GM19468 (cell line): ENCODE measurements around the gene NCOA1.
A peak's percentile ranks its signal among the peaks of the same experiment; 100 is the strongest.
"Not testable (repeated sequence)": the region's sequence is repeated elsewhere in the genome, so short reads cannot be mapped to it uniquely, and the experiment has no call there.

Experiments used
- ATAC-seq: cut with Tn5 transposase; IDR thresholded peaks from one replicate; pipeline ENCODE4 v1.9.1; 2021; ENCODE audit warnings: mild to moderate bottlenecking, moderate library complexity, moderate number of reproducible peaks; ENCODE audit not compliant: unreplicated experiment; ENCODE audit errors: extremely low read depth

NCOA1 gene

DNA sequence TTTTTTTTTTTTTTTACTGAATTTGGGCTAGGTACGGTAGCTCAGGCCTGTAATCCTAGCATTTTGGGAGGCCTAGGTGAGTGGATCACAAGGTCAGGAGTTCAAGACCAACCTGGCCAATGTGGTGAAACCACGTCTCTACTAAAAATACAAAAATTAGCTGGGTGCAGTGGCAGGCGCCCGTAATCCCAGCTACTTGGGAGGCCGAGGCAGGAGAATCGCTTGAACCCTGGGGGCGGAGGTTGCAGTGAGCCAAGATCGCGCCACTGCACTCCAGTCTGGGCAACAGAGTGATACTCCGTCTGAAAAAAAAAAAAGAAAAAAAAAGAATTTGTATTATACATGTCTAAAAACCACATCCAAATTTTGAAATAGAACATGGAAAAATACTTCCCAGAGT is 78.5 kb downstream of the NCOA1 start:
- ATAC-seq: not testable (repeated sequence)

DNA sequence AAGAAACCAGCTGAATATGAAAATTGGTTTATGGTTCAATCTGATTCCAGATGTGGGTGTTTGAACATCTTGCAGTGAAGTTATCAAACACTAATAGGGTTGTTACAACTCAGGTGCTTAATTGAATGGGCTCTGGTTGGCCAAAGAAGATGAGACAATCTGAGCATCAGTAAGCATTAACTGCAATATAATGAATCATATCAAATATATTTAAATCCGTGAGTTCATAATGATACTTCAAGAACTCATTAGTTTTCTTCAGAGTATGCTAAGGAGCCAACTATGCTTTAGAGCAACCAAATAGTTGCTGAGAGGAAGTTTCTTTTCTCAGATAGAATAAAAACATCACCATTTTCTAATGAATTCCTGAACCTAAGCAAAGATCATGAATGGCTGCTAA is 79.2 kb downstream of the NCOA1 start:
- ATAC-seq: no peak

DNA sequence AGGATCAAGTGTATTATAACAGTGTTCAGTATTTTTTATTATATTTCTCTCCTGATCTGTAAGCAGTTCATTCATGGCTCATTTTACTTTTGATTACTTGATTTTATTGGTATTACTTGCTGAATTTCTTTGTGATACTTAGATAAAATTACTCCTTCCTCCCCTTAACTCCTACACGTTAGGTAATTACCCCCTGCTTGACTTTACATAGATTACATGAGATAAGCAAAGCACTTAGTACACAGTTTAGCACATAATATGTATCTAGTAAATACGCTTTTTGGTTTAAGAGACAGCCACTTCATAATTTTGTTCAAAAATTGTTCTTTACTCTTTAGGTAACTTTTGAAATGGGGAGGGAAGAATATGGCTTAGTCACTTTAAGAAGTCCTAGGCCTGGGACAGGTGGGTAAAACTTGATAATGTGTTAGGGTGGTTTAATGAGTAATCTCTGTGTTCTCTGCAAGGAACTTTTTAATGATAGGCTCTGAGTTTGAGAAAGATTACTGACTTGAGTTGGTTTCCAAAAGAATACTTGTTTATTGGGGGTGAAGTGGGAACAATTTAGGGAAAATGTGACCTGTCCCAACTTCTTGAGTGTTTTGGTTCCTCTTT is 80.9 kb downstream of the NCOA1 start:
- no peak for ATAC-seq

DNA sequence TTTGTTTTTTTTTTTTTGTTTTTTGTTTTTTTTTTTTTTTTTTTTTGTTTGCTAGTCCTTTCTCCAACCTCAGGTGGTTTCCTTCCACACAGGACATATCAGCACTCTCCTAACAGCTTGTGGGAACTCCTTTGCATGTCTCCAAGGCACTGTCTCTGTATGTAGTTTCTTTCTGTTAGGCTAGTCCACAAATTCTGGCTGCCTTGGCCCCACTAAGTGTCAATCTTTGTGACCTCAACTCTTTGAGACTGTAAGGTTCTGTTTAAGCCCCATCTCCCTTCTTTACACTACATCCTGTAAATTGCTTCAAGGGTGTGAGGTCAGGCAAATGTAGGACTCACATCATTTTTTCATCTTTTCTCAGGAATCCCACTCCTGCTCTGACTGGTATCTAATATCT is 85.1 kb downstream of the NCOA1 start:
- ATAC-seq: no peak

DNA sequence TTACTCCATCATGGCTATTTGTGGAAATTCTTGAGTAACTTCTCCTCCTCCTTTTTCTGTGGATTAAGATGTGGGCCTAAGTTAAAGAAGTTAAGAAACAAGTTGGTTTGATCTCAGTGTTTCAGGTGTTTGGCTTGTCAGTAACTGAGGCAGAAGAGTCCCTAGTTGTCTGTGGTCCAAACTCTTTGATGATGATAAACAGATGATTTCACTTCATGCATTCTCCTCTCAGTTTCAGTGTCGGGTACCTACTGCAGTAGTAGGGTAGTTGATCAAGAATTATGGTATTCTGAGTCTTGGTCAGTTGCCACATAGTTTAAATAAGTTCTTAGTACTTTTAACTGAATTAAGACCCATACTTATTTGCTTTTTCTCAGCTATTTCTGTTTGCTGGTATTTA is 85.6 kb downstream of the NCOA1 start:
- no peak for ATAC-seq

DNA sequence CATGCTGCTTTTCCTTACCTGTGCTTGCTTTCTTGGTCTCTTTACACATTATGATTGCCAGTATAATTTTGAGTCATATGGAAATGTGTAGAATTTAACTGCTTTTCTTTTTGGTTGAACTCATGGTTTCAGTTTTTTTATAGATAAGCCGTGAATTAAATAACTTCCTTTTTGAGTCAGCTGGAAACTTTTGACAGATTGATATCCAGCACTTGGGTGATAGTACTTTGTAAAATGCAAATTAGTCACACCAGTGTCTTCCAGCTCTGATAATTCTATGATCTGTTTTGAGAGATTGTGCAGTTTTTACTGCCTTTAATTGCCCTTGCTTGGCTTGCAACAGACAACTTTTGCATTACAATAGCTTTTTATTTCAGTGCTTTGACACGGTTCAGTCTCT is 86.4 kb downstream of the NCOA1 start:
- peak; percentile 57 for ATAC-seq

DNA sequence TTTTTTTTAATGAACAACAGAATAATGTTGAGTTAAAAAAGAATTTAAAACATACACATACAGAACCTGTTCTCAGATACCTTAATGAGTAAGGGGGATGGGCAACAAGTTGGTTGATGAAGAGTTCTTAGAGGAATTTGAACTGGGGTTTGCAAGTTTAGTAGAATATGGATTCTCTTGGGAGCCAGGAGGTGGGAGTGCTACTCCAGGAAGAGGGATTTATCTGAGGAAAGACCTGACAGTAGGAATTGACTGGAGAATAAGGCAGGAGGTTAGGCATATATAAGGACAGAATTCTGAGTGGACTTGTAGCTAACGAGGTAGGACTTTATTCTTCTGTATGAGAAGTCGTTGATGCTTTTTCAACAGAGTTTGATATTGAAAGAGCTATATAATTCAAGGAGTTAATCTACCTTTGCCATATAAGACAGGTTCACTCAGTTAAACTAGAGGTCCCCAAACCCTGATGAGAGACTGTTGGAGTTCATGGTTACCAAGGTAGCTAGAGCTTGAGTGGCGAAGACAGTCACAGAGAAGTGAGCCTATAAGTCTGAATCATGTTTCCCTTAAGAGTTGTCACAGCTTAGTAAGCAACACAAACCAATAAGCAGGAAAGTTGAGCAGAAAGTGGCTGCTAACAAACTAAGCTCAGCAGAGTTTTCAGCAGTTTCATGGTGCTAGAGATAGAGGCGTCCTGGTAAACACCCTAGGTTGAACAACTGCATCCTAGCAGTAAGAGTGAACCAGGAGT is 88.2 kb downstream of the NCOA1 start:
- no peak for ATAC-seq

DNA sequence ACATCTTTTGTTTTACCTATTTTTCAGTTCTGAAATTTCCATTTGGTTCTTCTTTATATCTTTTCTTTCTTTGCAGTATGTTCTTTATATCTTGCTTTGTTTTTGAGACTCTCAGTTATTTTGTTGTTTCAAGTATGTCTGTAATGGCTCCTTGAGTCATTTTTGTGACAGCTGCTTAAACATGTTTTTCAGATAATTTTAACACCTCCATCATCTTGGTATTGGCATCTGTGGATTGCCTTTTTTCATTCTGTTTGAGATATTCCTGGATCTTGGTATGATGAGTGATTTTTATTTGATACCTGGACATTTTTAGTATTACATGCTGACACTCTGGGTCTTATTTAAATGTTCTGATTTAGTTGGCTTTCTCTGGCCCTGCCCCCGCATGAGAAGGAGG is 89.5 kb downstream of the NCOA1 start:
- ATAC-seq: no peak

DNA sequence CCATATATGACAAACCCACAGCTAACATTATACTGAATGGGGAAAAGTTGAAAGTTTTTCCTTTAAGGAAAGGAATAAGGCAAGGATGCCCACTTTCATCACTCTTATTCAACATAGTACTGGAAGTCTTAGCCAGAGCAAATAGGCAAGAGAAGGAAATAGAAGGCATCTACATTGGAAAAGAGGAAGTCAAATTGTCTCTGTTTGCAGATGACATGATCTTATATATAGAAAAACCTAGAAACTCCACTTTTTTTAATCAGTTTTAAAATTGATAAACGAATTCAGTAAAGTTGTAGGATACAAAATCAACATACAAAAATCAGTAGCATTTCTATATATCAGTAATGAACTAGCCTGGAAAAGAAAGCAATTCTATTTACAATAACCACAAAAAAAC is 90.9 kb downstream of the NCOA1 start:
- ATAC-seq: not testable (repeated sequence)

DNA sequence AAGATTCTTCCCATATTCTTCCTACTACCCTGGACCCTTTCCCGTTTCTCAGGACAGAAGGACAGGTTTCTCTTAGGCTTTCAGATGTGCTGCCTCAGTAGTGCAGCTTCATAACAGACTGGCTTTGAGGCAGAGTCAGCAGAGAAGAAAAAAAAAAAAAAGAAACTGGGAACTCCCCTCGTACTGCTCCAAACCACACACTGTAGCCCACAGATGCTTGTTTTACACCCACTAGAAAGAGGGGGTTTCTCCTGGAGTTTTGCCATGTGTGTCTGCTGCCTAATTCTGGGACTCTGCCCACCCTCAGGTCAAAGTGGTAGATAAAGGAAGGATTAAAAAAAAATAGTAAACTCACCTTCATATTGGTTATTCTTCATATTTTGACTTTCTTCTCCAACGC is 95.9 kb downstream of the NCOA1 start:
- no peak for ATAC-seq

DNA sequence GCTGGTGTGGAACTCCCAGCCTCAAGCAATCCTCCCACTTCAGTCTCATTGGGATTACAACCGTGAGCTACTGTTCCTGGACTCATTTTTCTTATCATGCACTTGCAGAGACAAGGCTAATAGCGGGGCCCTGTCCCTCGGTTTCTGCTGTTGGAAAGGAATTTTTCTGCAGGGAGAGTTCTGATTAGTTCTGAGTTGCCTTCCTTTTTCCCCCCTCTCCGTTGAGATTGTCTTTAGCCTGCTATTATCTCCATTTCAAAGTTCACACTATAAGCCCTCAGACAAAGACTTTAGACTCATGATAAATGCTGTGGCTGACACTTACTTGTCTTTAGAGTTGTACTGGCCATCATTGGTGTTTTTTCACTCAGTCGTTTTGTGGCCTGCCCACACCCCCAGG is 97.2 kb downstream of the NCOA1 start:
- ATAC-seq: no peak

DNA sequence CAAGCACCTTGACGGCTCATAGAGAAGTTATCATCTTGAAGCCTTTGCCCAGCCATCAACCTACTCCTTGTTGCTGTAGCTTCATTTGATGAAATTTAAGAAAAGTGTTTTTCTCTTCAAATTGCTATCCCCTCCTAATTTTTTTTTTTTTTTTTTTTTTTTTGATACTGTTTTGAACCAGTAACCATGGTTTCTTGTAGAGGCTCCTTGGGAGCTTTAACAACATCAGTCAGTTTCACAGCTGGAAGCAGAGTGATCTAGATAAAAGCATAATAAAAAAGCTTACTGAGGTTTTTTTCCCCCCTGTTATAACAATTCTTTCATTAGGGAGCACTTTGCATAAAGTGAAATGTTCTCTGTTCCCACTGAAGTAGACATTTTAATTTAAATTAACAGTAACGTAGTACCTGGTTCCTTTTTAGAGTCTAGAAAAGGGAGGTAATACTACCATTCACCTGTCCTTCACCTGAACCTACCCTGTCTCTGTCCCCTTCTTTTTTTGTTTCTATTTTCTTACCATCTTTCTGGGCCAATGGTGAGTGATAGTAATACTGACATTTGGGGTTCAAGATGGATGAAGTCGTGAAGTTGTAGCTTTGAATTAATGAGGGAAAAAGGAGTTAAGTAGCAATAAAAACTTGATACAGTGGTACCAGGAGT is 101.5 kb downstream of the NCOA1 start:
- ATAC-seq: no peak

DNA sequence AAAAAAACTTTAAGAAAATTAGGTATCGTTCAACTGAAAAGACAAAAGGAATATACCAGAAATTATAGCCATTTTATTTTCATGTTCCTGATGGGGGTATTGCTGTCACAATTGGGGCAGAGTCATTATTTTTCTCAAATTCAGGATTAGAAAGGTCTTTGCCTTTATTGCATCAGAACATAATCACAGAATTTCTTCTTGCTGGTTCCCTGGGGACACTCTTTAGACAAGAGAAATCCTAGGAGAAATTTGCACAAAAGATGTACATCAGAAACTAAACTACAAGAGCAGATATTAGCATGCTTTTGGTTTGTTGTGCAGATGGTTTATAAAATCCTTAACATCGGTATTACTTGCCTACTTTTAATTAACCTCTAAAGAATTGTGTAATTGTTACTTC is 103.2 kb downstream of the NCOA1 start:
- ATAC-seq: no peak

DNA sequence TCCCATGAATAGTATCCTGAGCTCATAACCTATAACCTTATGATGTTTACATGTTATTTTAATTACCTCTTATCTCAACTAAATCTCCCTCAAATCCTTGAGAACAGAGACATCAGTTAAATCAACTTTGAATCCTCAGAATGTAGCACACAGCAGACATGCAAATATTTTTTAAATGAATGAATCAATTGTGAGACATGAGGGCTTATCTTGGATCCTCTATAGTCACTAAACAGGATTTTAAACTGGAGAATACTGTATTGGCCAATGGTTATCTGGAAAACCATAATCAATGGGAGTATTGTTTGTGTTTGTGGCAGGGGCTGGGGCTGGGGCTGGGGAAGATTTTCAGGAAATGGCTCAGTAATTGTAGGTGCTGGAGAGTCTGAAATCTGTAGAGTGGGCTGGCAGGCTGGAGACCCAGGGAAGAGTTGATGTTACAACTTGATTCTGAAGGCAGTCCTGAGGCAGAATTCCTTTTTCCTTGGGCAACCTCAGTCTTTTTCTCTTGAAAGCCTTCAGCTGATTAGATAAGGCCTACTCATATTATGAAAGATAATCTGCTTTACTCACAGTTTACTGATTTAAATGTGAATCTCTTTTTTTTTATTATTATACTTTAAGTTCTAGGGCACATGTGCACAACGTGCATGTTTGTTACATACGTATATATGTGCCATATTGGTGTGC is 106.3 kb downstream of the NCOA1 start:
- no peak for ATAC-seq

DNA sequence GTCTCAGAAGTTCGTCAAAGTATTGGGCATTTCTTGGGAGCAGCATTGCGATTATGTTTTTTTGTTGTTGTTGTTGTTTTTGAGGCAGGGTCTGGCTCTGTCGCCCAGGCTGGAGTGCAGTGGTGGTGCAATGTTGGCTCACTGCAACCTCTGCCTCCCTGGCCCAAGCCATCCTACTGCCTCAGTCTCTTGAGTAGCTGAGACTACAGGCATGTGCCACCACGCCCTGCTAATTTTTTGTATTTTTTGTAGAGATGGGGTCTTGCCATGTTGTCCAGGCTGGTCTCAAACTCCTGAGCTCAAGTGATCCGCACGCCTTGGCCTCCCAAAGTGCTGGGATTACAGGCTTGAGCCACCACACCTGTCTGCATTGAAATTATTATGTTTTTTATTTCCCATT is 109.1 kb downstream of the NCOA1 start:
- not testable (repeated sequence) for ATAC-seq

DNA sequence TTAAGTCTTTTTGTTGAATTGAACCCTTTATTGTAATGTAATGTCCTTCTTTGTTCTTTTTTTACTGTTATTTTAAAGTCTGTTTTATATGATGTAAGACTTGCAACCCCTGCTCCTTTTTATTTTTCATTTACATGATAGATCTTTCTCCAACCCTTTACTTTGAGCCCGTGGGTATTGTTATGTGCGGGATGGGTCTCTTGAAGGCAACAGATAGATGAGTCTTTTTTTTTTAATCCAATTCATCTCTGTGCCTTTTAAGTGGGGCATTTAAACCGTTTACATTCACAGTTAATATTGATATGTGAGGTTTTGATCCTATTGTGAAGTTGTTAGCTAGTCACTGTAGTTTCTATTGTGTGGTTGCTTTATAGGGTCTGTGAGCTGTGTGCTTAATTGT is 120.6 kb downstream of the NCOA1 start:
- no peak for ATAC-seq

DNA sequence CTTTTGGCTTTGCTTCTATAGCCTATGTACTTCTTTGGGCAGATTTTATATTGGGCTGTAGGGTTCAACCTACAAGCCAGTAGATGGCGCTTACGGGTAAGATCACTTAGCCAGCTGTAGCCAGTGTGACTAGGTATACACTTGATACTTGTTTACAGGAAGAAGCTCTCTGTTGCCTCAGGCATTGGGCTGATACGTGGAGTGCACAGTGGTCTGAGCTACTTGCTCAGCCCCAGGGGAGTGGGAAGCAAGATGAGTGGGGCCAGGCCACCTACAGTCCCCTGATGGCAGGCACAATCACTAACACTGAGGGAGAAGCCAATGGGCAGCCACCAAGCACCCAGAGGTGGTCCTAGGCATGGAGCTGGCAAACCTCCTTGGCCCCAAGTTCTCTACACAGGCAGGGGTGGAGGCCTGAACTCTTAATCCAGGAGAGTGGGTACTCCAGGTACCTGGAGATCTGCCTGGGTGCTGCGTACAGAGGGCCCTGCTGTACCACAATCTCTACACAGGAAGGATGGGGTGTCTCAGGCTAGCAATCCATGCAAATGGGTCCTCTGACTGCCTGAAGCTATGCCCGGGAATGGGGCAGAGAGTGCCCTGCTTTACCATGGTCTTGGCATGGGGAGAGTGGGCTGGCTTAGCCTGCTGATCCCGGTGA is 122.2 kb downstream of the NCOA1 start:
- no peak for ATAC-seq

DNA sequence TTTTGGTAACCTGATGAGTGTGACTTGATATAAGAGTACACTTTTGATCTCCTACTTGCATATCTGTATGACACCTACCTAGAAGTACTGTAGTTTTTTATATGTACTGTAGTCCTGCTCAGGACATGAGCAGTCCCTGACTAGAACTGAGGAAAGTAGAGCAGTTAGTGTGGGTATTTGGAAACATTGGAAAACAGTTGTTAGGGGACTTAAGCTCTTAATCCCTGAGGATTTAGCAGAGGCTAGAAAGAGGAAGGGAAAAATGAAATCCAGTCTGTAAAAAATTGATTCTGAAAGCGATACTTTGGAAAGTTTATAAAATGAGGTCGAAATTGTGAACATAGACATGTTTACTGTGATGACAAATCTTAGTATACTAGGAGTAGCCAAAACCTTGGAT is 125.6 kb downstream of the NCOA1 start:
- ATAC-seq: no peak

DNA sequence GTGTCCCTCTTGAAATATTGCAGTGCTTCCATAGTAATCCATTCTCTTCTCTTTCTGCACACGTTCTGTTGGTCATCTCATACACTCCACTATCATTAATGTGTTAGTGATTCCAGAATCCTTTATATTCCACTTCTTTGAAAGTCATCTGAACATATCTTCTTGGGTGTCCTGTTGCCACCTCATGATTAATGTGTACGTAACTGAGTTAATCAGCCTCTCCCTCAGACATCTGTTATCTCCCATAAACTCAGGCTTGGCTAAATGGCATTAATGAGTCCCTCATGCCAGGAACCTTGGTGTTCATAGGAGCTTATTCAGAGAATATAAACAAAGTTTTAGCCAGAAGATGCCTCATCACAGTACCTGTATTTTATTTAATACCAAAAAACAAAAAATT is 126.4 kb downstream of the NCOA1 start:
- ATAC-seq: no peak

DNA sequence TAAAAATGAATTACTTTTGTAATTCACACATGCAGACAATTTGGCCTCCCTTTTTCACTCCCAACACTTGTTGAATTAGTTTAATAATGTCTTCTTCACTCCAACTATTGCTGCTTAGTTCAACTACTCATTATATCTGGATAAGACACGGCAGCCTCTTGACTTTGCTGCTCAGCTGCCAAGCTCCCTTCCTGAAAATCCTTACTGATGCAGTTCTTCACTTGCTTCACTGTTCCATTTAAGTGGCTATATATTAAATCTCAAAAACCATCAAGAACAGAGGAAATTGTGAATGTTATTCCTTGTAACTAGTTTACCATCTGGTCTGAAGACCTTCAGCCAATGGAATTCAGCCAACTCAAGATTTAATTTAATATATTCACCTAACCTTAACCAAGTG is 127.1 kb downstream of the NCOA1 start:
- ATAC-seq: no peak

DNA sequence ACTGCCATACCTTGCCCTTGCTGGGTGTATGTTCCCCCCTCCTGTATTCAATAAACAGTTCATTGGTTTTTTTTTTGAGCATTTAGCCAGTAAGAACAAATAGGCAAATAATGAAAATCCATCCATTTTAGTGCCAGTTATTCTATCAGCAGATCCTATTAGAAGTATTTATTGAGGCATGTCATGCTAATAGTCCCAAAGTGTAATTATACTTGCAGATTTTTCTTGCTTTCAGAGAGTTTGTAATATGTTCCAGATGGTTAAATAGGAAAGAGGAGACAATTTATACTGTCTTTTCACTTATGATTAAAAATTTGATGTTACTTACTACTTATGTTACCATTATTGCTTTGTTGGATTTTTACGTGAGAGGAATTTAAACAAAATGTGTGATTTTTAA is 127.6 kb downstream of the NCOA1 start:
- no peak for ATAC-seq
